RWPE1 (cell line): Measurements from ENCODE around the gene CLDN34.

Experiments used
- CTCF ChIA-PET: fragments of 350-600 bp; sonication (Branson Sonifier 250); formaldehyde crosslinking; extraction: SDS; loops from one replicate; lab custom pipeline; 2021; lab: Yijun Ruan, JAX
- POLR2A ChIA-PET: fragments of 400-600 bp; formaldehyde crosslinking; extraction: SDS; loops from one replicate; lab custom pipeline; 2020; ENCODE audit warnings: antibody characterized with exemption; ENCODE audit not compliant: low non-redundant PET; lab: Yijun Ruan, JAX
- DNase-seq: peaks from one replicate; pipeline ENCODE4 v3.0.0; 2012; ENCODE audit warnings: low spot score
- H3K27ac ChIP-seq: fragments of 450-650 bp; 2 replicates; pipeline ENCODE4 v1.5.1; 2017
- TF ChIP-seq, protein P1 (sequence below): fragments of 450-650 bp; conservative IDR thresholded peaks from 2 replicates; pipeline ENCODE4 v1.5.1; 2017; ENCODE audit warnings: low read depth, mild to moderate bottlenecking

Gene CLDN34

DNA sequence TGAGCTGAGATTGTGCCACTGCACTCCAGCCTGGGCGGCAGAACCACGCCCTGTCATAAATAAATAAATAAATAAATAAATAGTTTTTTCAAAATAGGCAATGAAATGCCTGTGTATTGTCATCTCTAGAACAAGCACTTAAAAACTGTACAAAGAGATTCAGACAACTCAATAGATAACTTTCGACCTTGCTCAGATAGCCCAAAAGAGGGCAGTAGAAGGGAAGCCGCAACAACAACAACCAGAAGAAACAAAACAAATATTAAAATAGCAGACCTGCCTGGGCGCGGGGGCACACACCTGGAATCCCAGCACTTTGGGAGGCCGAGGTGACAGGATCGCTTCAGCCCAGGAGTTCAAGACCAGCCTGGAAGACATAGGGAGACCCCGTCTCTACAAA is 9.4 kb upstream of the CLDN34 start:
- ChIA-PET POLR2A (no interaction called here), CTCF (interaction anchor here (0.6 kb wide), 1 partner anchor 122 kb away, joined by 3 read pairs; no protein-coding TSS in a partner anchor)
- H3K27ac ChIP-seq = no peak overlapping the region
- TF ChIP-seq, protein P1, sequence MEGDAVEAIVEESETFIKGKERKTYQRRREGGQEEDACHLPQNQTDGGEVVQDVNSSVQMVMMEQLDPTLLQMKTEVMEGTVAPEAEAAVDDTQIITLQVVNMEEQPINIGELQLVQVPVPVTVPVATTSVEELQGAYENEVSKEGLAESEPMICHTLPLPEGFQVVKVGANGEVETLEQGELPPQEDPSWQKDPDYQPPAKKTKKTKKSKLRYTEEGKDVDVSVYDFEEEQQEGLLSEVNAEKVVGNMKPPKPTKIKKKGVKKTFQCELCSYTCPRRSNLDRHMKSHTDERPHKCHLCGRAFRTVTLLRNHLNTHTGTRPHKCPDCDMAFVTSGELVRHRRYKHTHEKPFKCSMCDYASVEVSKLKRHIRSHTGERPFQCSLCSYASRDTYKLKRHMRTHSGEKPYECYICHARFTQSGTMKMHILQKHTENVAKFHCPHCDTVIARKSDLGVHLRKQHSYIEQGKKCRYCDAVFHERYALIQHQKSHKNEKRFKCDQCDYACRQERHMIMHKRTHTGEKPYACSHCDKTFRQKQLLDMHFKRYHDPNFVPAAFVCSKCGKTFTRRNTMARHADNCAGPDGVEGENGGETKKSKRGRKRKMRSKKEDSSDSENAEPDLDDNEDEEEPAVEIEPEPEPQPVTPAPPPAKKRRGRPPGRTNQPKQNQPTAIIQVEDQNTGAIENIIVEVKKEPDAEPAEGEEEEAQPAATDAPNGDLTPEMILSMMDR = no peak
- DNase-seq = no peak

DNA sequence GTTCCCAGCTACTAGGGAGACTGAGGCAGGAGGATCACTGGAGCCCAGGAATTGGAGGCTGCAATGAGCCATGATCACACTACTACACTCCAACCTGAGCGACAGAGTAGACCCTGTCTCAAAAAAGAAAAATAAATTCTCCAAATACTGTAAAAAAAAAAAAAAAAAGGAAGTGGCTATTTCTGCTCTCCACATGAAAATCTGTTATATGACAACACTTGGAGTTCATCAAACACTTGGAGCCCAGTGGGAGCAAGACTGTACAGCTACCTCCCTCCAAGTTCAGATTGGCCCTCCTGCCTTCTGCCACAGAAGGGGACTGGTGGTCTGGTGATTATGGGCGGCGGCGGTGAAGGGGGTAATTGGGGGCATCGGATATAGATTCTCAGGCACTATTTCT is 9.0 kb upstream of the CLDN34 start:
- POLR2A ChIA-PET = no interaction called here
- H3K27ac ChIP-seq = no peak overlapping the region
- CTCF ChIA-PET = interaction anchor here (0.6 kb wide), 1 partner anchor 121 kb away, joined by 3 read pairs; no protein-coding TSS in a partner anchor
- TF ChIP-seq, protein P1 = no peak
- no peak for DNase-seq

DNA sequence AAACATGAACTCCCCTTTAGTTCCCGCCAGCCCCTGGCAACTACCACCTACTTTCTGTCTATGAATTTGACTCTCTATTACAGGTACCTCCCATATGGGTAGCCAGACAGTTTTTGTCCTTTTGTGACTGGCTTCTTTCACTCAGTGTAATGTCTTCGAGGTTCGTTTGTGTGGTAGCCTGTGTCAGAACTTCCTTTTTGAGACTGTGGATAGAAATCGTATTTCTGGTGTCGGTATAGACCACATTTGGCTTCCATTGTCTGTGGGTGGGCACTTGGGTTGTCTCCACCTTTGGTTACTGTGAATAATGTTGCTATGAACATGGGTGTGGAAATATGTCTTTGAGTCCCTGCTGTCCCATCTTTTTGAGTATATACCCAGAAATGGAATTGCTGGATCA is 5.4 kb upstream of the CLDN34 start:
- POLR2A ChIA-PET = no interaction called here
- DNase-seq = no peak
- CTCF ChIA-PET = no interaction called here
- no peak overlapping the region for H3K27ac ChIP-seq
- TF ChIP-seq, protein P1 = no peak

DNA sequence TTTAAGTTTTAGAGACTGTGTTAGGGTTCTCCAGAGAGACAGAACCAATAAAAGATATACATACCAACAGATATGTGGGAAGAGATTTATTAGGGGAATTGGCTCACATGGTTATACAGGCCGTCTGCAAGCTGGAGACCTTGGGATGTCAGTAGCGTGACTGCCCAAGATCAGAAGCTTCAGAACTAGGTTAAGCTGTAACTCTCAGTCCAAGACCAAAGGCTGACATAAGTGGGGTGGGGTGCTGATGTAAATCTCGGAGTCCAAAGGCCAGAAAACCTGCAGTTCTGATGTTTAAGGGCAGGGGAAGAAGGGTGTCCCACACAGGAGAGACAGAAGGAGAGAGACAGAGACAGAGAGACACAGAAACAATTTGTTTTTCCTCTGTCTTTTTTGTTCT is 10.5 kb downstream of the CLDN34 start:
- no peak overlapping the region for H3K27ac ChIP-seq
- CTCF ChIA-PET = no interaction called here
- DNase-seq = no peak
- POLR2A ChIA-PET = no interaction called here
- TF ChIP-seq, protein P1 = no peak

DNA sequence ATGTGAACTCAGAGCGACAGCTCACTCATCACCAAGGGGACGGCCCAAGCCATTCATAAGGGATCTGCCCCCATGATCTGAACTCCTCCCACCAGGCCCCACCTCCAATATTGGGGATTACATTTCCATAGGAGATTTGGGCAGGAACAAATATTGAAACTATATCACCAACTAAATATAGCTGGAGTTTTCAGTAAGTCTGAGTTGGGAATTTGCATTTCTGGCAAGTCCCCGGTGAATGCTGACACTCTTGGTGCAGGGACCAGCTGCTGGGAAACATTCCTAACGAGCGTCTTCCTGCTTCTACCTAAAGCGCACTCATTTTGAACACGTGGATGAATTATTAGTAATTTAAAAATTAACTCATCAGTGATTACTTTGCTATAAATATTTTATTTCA is 13.2 kb downstream of the CLDN34 start:
- POLR2A ChIA-PET = no interaction called here
- DNase-seq = no peak
- TF ChIP-seq, protein P1 = no peak
- no peak overlapping the region for H3K27ac ChIP-seq
- CTCF ChIA-PET = no interaction called here

DNA sequence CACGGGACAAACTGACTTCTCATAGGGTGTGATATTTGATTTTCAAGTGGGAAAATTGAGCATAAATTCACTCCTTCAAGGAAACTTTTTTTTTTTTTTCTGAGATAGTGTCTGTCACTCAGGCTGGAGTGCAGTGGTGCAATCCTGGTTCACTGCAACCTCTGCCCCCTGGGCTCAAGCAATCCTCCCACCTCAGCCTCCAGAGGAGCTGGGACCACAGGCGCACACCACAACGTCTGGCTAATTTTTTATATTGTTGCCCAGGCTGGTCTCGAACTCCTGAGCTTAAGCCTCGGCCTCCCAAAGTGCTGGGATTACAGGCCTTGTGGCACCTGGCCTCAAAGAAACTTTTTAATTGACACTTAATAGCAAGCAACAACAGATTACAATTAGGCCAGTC is 13.8 kb downstream of the CLDN34 start:
- CTCF ChIA-PET = no interaction called here
- TF ChIP-seq, protein P1 = no peak
- POLR2A ChIA-PET = no interaction called here
- H3K27ac ChIP-seq = no peak overlapping the region
- no peak for DNase-seq

DNA sequence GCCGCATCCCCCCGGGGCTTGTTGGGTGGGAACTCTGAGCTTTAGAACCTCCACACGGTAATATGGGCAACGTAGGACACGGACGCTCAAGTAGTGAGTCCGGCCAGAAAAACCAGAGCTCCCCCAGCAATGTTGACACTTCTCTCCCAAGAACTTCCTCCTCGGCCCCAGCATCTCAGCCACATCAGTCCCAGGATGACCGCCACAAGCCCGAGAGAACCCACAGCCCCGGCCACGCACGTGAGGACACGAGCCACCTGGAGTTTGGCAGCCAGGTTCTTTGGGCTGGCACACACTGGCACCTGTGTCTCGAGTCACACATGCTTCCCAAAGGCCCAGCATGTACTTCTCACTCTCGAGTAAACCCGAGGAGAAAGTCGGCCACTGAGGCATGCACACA is 16.3 kb downstream of the CLDN34 start:
- CTCF ChIA-PET = interaction anchor here (1.1 kb wide), 1 partner anchor 136 kb away, joined by 5 read pairs; no protein-coding TSS in a partner anchor
- no peak for DNase-seq
- POLR2A ChIA-PET = no interaction called here
- TF ChIP-seq, protein P1 = no peak
- no peak overlapping the region for H3K27ac ChIP-seq
